NCI-H1092 (cell line): ENCODE results near the gene MRPL14.
A peak's percentile ranks its signal among the peaks of the same experiment; 100 is the strongest.
"Not testable (repeated sequence)": the region's sequence is repeated elsewhere in the genome, so short reads cannot be mapped to it uniquely, and the experiment has no call there.

ENCODE experiments used
- DNase-seq: peaks from one replicate; lab custom pipeline; 2025; lab: John Stamatoyannopoulos, UW

The MRPL14 gene

DNA sequence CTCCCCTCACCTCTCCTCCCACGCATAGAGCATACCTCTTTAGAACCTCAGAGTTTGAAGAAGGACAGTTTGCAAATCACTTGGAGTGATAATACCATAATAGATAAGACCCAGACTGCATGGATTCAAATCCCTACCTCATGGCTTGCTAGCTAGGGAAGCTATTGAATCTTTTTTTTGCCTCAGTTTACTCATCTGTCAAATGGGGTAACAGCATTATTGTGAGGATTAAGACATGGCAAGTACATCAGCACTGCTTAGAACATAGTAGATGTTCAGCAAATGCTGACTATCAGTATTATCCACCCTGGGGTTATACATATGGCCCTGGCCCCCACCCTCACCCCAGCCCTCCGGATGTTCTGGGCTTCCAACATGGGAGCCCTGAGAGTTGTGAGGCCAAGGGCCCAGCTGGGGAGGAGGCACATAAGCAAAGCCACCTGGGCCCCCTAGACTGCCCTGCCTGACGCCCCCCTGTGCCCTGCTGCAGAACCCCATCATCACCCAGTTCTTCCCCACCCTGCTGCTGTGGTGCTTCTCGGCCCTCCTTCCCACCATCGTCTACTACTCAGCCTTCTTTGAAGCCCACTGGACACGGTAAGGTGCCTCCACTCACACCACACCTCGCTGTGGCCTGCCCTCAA lies 22.2 kb upstream of the MRPL14 start:
- DNase-seq: no peak

DNA sequence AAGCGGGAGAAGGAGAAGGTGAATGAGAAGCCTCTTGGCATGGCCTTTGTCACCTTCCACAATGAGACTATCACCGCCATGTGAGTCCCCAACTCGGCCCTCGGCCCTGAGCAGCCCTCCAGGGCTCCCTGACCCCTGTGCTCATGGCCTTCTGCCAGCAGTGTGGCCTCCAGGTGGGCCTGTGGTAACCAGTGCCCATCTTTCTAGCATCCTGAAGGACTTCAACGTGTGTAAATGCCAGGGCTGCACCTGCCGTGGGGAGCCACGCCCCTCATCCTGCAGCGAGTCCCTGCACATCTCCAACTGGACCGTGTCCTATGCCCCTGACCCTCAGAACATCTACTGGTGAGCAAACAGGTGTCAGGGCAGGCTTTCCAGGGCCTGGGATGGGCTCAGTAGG lies 21.1 kb upstream of the MRPL14 start:
- no peak for DNase-seq

DNA sequence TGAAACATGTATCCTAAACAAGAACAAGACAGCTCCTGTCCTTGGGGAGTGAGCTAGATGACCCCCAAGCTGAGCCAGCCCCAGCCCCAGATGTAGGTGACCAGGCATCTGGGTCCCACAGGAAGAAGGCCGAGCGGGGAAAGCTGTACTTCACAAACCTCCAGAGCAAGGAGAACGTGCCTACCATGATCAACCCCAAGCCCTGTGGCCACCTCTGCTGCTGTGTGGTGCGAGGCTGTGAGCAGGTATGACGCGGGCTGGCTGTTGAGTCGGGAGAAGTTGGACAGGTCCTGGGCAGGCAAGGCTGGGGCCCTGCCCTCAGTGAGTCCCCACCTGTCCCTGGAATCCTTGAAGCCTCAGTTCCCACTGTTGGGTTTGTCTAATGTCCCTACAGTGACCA lies 20.0 kb upstream of the MRPL14 start:
- no peak for DNase-seq

DNA sequence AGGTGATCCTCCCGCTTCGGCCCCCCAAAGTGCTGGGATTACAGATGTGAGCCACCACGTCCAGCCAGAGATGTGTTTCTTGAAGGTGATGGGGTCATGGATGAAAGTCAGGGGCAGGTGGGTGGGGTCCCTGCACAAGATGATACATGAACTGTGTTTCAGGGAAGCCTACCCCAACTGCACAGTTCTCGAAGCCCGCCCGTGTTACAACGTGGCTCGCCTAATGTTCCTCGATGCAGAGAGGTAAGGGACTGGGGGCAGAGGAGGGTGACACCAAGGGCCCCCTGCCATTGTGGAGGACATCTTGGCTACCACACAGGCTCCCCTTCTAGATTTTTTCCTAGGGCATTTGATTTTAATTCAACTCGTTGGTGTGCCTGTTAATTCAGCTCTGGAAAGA lies 19.4 kb upstream of the MRPL14 start:
- no peak for DNase-seq

DNA sequence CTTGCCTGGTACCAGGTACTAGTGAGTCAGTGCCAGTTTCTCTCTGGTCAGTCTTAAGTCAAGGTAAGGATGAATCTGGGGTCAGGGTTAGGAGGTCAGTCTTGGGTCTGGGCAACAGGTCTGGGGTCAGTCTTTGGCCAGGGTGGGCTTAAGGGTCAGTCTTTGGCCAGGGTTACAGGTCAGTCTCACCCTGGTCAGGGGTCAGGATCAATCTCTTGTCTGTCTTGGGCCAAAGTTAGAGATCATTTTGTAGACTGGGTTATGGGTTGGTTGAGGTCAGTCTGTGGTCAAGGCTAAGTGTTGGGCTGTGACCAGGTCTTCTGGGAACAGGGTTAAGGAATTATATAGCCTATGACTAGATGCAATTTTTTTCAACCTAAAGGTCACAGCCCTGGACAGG lies 18.6 kb upstream of the MRPL14 start:
- no peak for DNase-seq

DNA sequence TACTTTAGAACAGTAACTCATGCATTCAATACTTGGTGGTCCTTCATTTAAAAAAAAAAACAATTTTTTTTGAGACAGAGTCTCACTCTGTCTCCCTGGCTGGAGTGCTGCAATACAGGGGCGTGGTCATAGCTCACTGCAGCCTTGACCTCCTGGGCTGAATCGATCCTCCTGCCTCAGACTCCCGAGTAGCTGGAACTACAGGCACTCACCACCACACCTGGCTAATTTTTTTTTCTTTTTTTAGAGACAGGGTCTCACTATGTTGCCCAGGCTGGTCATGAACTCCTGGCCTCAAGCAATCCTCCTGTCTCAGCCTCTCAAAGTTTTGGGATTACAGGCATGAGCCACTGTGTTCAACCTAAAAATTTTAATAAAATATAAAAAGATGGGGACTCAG lies 17.3 kb upstream of the MRPL14 start:
- not testable (repeated sequence) for DNase-seq

DNA sequence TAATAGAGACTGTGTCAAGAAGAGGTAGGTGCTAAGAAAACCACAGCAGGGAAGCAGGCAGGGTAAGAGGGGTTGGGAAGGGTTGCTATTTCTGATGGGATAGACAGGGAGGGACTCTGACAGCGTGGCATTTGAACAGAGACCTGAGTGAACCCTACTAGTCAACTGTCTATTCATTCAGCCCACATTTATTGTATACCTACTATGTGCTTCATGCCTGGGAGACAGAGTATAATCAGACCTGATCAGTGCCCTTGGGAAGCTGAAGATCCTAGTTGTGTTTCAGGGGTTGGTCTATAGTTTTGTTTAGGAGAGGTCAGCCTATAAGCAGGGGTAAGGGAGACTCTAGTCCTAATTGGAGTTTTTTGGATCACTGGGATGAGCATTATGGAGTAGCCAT lies 16.5 kb upstream of the MRPL14 start:
- DNase-seq: no peak

DNA sequence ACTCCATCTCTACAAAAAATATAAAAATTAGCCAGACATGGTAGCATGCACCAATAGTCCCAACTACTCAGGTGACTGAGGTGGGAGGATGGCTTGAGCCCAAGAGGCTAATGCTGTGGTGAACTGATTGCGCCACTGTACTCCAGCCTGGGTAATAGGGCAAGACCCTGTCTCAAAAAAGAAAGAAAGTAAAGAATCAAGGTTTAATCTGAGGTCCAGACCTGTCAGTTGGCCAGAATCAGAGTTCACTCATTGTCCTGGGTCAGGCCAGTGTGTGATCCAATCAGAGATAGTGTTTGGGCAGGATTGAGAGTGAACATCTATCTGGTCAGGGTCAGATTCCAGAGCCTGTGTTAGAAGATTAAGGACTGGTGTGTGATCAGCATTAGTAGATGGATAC lies 15.6 kb upstream of the MRPL14 start:
- no peak for DNase-seq

DNA sequence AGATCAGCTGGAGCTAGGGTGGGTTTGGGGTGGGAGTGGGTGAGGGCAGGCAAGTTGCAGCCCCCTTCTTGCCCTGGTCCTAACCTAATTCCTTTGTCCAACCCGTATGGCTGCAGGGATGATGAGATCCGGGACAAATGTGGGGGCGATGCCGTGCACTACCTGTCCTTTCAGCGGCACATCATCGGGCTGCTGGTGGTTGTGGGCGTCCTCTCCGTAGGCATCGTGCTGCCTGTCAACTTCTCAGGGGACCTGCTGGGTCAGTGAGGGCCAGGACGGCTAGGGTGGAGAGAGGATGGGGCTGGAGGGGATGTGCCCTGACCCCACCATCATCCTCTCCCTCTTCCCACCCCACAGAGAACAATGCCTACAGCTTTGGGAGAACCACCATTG lies 12.1 kb upstream of the MRPL14 start:
- no peak for DNase-seq

DNA sequence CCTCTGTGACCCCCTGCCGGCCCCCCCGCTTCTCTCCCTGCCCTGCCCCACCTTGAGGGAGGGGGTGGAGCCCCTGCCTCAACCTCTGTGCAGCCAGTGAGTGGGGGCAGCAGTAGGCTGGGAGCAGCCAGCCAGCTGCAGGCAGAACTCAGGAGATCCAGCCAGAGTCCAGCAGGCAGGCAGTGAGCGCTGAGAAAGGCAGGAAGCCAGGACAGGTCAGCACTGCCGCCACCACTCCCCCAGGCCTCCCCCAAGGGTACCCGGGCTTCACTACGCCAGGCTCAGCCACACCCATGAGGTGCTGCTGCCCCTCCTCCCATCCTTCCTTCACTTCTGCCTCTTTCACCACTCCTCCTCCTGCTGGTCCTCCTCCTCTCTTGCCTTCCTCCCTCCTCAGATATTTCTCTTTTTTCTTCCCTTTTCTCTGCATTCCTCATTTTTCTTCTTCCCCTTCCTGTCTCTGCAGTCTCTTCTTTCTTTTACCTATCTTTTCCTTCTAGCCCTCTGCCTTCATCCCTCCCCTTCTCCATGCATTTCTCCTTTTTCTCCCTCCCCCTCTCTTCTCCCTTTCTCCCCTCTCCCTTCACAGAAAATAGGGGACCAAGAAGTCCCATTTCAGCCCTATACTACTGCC lies 11.6 kb upstream of the MRPL14 start:
- DNase-seq: no peak

DNA sequence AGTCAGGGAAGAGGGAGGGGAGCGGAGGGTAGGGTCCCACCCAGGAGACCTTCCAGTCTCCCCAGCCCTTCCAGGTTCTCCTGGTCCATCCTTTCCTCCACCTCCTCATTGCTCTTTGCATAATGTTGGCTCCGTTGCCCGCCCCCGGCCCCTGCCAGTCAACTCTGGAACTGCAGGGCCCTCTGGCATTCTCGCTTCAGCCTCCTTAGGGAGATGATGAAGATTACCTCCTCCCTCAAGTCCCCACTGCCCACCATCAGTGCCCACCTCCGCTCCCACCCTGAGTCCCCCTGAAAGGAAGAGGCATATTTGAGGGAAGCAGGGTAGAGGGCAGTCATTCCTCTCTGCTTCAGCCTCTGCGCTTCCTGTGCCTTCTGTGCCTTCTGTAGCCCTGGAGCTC lies 8.6 kb upstream of the MRPL14 start:
- no peak for DNase-seq

DNA sequence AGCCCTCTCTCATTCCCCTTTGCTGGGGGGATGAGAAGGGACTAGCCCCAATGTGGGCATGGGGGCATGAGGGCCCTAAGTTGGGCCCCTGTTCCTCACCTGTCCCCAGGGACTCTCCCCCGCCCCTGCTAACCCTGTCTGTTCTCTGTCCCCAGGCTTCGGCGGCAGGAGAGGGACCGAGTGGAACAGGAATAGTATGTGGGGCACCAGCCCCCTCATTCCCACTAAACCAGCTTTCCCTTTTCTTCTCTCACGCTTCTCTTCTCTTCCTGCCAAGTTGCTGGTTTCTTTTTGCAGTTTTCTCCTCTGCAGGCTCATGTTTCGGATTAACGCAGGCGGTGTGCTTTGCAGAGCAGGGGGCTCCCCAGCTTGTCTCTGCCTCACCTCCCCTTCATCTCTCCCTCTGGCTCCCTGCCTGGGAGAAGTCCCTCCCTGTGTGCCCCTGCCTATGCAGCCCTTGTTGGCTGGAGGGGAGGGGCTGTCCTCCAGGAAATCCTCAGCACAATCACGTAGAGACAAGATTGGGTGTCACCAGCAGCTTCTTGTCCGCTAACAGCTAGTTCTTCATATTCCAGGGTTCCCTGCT lies 8.0 kb upstream of the MRPL14 start:
- DNase-seq: no peak

DNA sequence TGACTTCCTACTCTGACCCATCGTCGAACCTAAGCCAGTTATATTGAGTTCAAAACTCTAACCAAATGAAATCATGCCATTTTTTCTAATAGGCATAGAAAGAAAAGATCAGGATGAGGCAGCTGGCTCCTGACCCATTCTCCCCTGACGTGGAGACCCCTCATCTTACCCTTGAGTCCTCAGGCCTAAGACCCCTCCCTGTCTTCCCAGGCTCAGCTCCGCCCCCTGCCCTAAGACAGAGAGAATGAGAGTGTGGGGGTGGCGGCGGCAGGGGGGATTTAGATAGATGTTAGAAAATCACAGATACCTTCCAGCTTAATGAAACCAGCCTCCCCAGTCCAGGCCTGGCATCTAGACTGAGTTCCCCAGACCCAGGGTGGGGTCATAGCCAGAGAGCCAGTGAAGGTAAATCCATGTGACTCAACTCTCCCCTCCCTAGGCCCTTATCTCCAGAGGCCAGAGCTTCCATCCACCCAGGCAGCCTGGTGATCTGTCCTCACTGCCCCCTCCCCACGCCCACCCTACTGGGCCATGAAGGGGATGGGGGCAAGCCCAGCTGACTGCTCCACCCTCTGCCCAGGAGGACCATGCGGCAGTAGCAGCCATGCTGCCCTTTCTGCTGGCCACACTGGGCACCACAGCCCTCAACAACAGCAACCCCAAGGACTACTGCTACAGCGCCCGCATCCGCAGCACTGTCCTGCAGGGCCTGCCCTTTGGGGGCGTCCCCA lies 6.9 kb upstream of the MRPL14 start:
- DNase-seq: no peak

DNA sequence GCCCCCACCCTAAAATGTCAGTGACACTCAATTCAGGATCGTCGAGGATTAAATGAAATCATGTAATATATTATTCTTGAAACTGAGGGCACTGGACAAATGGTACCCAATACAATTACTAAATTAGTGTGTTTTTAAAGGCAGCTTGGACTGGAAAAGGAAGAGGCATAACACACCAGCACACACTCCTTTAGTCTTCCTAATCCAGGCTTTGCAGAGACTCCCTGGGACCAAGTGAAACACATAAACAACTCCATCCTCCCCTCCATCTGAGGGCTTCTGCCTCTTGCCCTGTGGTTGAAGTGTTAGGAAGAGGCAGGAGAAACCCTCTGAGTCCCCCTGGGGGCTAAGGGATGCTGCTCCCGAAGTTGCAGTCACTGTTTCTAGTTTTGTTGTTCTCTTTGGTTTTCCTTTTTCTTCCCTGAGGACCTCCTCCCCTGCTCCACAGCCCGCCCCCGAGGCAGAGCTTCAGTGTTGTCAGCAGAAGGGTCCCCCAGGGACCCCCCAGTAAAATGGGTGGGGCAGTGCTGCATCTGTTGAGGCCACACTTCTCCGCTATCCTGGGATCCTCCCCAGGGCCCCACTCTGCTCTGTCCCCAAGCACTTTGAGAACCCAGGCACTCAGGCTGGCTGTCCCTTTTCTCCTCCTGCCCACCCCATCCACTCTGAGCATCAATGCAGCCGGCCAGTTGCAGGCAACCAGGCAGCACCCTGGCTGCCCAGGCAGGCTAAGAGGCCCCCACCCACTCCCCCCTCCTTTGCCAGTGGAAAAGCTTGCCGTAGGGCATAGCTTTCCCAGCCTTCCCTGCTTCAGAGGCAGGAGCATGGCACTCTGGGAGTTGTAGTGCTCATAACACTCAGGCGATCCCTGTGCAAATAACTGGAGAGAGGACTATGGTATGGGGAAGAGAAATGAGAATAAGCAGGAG lies 6.0 kb upstream of the MRPL14 start:
- peak; percentile 6 for DNase-seq

DNA sequence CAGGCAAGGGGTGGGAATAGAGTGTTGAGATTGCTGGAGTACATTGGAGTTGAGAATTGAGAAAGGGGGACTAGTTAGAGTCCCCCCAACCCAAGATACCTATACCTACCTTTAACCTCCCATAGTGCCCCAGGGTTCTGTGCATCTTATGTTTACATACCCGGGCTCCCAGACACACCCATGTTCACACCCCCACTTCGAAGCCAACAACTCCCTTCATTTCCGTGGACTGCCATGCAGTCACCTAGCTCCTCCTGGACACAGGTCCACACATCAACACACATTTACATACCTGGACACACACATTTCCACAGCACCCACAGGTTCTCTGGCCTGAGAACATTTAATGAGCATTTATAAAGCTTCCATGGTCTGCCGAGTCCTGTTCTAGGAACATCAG lies 5.2 kb upstream of the MRPL14 start:
- no peak for DNase-seq

DNA sequence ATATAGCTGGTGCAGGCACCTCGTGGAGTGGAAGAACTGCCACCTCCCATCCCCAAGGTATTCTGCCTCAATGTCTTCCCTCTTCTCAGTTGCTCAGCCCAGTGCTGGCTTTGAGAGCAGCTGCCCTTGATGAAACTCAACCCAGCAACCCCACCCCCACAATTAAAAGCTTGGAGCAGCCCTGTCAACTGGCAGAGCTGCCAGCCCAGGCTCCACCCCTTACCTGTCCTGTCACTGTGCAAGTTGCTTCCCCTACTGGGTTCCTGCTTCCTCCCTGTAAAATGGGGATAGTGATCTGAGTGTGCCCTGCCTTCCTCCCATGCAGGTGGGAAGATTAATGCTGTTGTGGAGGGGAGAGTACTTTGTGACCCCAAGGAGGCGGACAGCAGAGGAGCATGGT lies 4.6 kb upstream of the MRPL14 start:
- DNase-seq: no peak

DNA sequence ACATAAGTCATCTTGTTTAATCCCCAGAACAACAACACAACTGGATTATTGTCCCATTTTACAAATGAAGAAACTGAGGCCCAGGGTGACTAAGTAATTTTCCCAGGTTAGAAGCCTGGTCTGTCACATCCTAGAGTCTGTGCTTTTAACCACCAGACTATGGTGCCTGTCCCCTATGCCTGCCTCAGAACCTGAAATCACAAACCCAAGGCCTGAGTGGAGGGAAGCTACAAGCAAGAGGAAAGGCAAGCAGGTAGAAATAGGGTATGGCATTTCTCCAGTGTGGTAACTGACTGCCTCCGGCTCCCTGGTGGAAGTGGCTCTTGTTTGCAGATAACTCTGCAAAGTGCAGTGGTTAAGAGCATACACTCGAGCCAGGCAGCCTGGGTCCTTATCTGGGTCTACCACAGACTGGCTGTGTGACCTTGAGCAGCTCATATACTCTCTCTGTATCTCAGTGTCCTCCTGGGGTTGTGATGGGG lies 2.6 kb upstream of the MRPL14 start:
- DNase-seq: no peak

DNA sequence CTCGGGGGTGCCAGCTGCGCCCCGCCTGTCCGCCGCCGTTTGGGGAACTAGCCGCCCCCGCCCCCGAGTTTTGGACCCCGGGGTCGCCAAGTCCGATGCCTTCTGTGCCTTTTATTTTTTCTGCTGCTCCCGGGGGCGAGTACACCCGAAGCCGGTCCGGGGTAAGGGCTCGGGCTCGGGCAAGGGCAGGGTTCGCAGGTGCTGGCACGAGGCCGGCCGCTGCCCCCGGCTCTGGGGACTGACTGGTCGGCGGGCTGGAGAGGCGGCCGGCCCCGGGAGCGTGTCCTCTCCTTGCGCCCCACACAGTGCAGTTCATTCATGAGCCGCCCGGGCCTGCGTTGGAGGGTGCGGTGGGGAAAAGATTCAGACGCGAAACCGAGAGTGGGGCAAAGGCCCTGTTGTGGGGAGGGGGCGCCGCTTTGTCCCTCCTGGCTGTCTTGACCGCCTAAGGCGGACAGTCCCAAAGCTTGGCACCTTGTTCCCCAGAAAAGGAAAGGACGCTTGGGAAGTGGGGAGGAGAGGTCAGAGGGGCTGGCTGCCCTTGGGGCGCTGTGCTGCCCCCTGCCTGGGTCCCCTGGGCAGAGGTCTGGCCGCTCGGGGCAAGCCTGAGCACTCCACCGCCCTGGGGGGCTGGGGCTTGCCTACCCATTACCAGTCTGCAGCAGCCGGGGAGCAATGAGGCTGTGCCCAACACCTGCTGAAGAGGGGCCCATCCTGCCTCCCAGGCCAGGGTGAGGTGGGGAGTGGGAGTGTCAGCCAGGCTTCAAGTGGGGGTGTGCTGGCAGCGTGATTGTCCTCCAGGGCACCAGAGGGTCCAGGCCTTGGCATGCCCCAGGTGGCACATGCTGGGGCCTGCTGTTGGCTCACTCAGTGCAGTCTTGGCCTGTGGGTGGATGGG lies 1.0 kb upstream of the MRPL14 start:
- no peak for DNase-seq

DNA sequence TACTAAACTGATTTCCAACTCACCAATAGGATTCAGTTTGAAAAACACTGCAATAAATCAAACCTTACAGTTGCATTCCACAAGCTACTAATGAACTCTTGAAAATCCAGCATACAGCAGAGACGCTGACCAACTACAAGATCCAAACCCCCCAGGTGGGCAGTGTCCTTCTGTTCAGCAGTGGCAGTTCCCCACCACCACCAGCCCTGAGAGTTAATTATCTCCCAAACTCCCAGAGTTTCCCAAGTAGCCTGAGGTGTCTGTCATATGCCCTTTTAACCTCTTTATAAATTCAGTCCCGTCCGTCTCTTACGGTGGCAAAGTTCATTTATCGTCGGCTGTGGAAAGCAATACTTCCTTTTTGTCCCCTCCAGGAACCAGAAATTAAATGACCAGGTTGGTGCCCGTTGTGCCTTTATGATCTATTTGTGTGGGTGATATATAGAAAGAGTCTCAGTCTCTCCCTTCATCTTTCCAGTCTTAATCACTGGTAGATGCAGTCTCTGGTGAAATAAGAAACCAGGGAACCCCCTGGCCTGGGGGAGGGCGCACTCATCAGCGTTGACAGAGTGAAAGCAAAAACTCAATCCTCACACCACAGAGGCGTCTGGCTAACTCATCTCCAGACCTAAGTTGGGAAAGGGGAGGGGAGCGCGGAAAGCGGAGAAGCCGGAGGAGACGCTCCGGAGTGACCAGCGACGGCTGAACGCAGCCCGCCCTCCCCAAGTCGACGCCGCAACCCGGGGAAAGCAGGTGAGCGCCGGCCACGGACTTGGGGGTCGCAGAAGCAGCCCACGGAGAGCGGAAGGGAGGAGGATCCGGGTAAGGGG lies 717 bp downstream of the MRPL14 start:
- peak; percentile 36 for DNase-seq

DNA sequence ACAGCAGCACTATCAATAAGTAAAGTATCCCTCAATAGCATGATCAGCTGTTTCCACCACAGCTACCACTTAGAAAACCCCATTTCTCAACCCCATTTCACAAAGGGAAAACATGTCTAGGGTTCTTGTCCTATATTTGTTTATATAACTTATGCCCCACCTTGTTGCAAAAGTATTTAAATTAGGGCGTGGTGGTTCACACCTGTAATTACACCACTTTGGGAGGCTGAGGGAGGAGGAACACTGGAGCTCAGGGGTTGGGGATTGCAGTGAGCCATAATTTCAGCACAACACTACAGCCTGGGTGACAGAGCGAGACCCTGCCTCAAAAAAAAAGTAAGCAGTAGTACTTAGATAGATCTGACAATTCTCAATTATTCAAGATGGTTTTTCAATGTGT lies 3.7 kb downstream of the MRPL14 start:
- DNase-seq: no peak
